GM18508 (cell line): Measurements from ENCODE around the gene ARHGAP6.

Experiments
- ATAC-seq: cut with Tn5 transposase; IDR thresholded peaks from one replicate; pipeline ENCODE4 v1.9.1; 2021; ENCODE audit warnings: moderate number of reproducible peaks; ENCODE audit not compliant: insufficient read depth, unreplicated experiment

The ARHGAP6 gene

GRCh38 chrX:11100281-11101035 lies 565.3 kb downstream of the ARHGAP6 start:
- no peak for ATAC-seq

- no peak for ATAC-seq
Measured at GRCh38 chrX:11099465-11099864, 566.3 kb downstream of the ARHGAP6 start.

GRCh38 chrX:11097933-11098332 lies 567.8 kb downstream of the ARHGAP6 start:
- no peak for ATAC-seq

GRCh38 chrX:11089802-11090201 lies 575.9 kb downstream of the ARHGAP6 start:
- no peak for ATAC-seq
